Prostate gland (tissue), 2 donors: Measurements from ENCODE around the gene TM4SF4.

ENCODE experiments used
- CTCF ChIP-seq, 4 experiments: fragments of 200-600 bp in 2 of 4; fragments of 450-650 bp in 2 of 4; sonication (generic) in 2 of 4; IDR thresholded peaks; 1 replicate in 3 of 4; 2 replicates in 1 of 4; pipeline ENCODE4 v1.5.1; 2016 to 2019; ENCODE audit warnings: antibody characterized with exemption in 4 of 4, mild to moderate bottlenecking in 2 of 4, moderate library complexity in 2 of 4
- POLR2A ChIP-seq: fragments of 450-650 bp; IDR thresholded peaks from one replicate; pipeline ENCODE4 v1.6.1; 2016; ENCODE audit warnings: antibody characterized with exemption, mild to moderate bottlenecking
- POLR2AphosphoS5 ChIP-seq: sonication (generic); formaldehyde crosslinking; IDR thresholded peaks from one replicate; pipeline ENCODE4 v1.6.1; 2017; ENCODE audit warnings: antibody characterized with exemption

- TF ChIP-seq CTCF (IDR thresholded peaks at IDR 0.05) (no peak), POLR2AphosphoS5 (no peak), POLR2A (no peak)
These were observed 9.8 kb upstream of the TM4SF4 start for GRCh38 chr3:149464542-149465328.
